OCI-LY3 (cell line): ENCODE measurements around the gene RNU4-1.

Experiments used
- H2AFZ ChIP-seq: fragments of 200-600, 300-600 bp; shearing (Covaris generic); 2 replicates; pipeline ENCODE4 v1.6.0; 2014; ENCODE audit warnings: antibody characterized with exemption, low read depth, low read length
- H3K27ac ChIP-seq: fragments of 200-600, 300-600 bp; sonication (generic); 2 replicates; pipeline ENCODE4 v1.5.1; 2014; ENCODE audit warnings: mild to moderate bottlenecking, low read length, moderate library complexity, mixed read lengths
- H3K27me3 ChIP-seq: fragments of 200-600, 300-600 bp; sonication (generic); 2 replicates; pipeline ENCODE4 v1.6.1; 2014; ENCODE audit warnings: low read depth, low read length, mixed read lengths
- H3K36me3 ChIP-seq: fragments of 200-600, 300-600 bp; sonication (generic); replicated peaks from 2 replicates; pipeline ENCODE3; 2014; ENCODE audit warnings: low read depth, low read length, mixed read lengths
- H3K4me1 ChIP-seq: fragments of 300-600, 200-600 bp; sonication (generic); 2 replicates; pipeline ENCODE4 v1.6.1; 2014; ENCODE audit warnings: low read length, mixed read lengths
- H3K4me2 ChIP-seq: fragments of 200-600, 300-600 bp; sonication (generic); 2 replicates; pipeline ENCODE4 v1.6.1; 2014; ENCODE audit warnings: low read length, mixed read lengths
- H3K4me3 ChIP-seq: fragments of 300-600, 200-600 bp; sonication (generic); 2 replicates; pipeline ENCODE4 v1.5.1; 2014; ENCODE audit warnings: antibody characterized with exemption, mild to moderate bottlenecking, low read length, moderate library complexity
- H3K79me2 ChIP-seq: fragments of 300-600, 200-600 bp; shearing (Covaris generic); 2 replicates; pipeline ENCODE4 v1.6.1; 2014; ENCODE audit warnings: mild to moderate bottlenecking, low read length, mixed read lengths
- H3K9ac ChIP-seq: fragments of 300-600, 200-600 bp; shearing (Covaris generic); 2 replicates; pipeline ENCODE4 v1.6.0; 2014; ENCODE audit warnings: mild to moderate bottlenecking, low read length, moderate library complexity
- H3K9me3 ChIP-seq: fragments of 200-600, 300-600 bp; shearing (Covaris generic); 2 replicates; pipeline ENCODE4 v1.6.1; 2014; ENCODE audit warnings: low read length, mixed read lengths; ENCODE audit not compliant: insufficient read depth
- H4K20me1 ChIP-seq: fragments of 200-600, 300-600 bp; sonication (generic); 2 replicates; pipeline ENCODE4 v1.6.1; 2016; ENCODE audit warnings: low read length, mixed read lengths; ENCODE audit not compliant: insufficient read depth
- EZH2phosphoT487 ChIP-seq: fragments of 200-600 bp; shearing (Covaris generic); IDR thresholded peaks from 2 replicates; pipeline ENCODE4 v1.6.1; 2018; ENCODE audit warnings: antibody characterized with exemption, mixed run types, low read depth
- TF ChIP-seq, protein P1 (sequence below): fragments of 200-600, 300-600 bp; sonication (generic); IDR thresholded peaks from 2 replicates; pipeline ENCODE4 v1.5.1; 2014; ENCODE audit warnings: antibody characterized with exemption, low read length, low read depth

Gene RNU4-1

DNA sequence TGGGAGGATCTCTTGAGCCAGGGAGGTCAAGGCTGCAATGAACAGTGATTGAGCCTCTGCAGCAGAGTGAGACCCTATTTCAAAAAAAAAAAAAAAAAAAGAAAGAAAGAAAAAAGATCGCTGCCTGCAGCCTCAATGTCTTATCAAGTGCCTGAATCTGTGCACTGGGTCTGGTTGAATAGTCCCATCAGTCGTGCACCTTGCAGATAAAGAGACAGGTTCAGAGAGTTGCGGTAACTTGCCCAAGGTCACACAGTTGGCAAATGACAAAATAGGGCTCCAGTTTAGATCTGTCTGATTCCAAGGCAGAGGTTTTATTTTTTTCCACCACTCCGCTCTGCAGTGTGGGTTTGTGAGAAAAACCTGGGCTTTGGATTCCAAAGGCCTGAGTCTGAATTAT, 35.2 kb upstream of the RNU4-1 start:
- H3K9me3 ChIP-seq: no peaks in the 10 kb centered on the region
- no peaks in the 10 kb centered on the region for H3K79me2 ChIP-seq
- H2AFZ ChIP-seq: no peak overlapping the region
- TF ChIP-seq, protein P1, sequence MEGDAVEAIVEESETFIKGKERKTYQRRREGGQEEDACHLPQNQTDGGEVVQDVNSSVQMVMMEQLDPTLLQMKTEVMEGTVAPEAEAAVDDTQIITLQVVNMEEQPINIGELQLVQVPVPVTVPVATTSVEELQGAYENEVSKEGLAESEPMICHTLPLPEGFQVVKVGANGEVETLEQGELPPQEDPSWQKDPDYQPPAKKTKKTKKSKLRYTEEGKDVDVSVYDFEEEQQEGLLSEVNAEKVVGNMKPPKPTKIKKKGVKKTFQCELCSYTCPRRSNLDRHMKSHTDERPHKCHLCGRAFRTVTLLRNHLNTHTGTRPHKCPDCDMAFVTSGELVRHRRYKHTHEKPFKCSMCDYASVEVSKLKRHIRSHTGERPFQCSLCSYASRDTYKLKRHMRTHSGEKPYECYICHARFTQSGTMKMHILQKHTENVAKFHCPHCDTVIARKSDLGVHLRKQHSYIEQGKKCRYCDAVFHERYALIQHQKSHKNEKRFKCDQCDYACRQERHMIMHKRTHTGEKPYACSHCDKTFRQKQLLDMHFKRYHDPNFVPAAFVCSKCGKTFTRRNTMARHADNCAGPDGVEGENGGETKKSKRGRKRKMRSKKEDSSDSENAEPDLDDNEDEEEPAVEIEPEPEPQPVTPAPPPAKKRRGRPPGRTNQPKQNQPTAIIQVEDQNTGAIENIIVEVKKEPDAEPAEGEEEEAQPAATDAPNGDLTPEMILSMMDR: no peak
- TF ChIP-seq EZH2phosphoT487: no peak
- H3K36me3 ChIP-seq: no peaks in the 10 kb centered on the region
- H3K4me2 ChIP-seq: no peak overlapping the region
- H3K4me1 ChIP-seq: no peaks in the 10 kb centered on the region
- no peak overlapping the region for H3K27ac ChIP-seq
- no peak overlapping the region for H3K9ac ChIP-seq
- H4K20me1 ChIP-seq: no peaks in the 10 kb centered on the region
- no peak overlapping the region for H3K4me3 ChIP-seq
- H3K27me3 ChIP-seq: no peaks in the 10 kb centered on the region

DNA sequence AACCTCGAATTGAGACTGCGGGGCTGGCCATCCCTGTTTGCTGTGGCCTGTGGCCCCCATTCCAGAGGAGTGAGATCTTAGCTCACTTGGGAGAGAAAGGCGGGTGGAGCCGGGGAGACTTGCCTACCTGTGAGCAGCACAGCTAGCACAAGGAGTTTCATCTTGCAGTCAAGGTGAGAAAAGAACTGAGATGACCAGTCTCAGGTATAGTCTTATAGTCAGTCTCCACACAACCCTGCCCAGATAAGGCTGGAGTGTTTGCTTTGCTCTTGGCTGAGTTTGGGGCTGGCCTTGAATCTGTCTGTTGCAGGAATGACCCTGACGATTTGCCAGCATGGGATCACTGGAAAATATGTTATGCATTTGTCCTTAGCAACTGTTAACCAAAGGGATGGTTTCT, 34.6 kb upstream of the RNU4-1 start, which contains the start of gene PLA2G1B:
PLA2G1B (minus strand) TSS at position 187 of the 400 bp plus-strand sequence; CDS start at position 161, 26 bp downstream.
- no peak within 1 kb of the TSS for H3K27ac ChIP-seq
- H3K4me3 ChIP-seq: no peak within 1 kb of the TSS

DNA sequence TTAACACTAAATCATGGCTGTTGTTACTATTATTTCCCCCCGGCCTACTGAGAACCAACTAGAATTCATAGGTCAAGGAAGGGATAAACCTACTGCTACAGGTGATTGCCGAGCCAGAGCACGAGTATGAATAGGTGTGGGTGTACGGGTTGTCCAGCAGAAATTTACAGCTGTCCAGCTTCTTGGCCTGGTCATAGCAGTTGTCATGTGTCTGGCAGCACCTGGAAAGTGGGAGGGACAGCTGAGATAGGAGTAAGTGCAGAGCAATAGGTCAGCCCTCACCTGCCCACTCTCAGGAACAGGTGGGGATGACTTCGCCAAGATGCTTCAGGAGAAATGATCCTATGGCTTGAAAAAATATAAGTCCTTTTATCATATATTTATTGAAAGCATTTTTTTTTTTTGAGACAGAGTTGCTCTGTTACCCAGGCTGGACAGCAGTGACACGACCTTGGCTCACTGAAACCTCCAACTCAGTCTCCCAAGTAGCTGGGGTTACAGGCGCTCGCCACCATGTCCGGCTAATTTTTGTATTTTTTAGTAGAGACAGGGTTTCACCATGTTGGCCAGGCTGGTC, 31.9 kb upstream of the RNU4-1 start:
- Histone ChIP-seq H3K27ac (no peak overlapping the region), H4K20me1 (no peaks in the 10 kb centered on the region), H3K4me3 (peak overlapping the region; percentile 97), H3K9ac (peak overlapping the region; percentile 66; the same call in 1 of the 2 replicates), H3K4me1 (no peaks in the 10 kb centered on the region), H3K4me2 (peak overlapping the region; percentile 99), H3K79me2 (no peaks in the 10 kb centered on the region), H3K9me3 (no peaks in the 10 kb centered on the region), H2AFZ (no peak overlapping the region), H3K27me3 (no peaks in the 10 kb centered on the region), H3K36me3 (no peaks in the 10 kb centered on the region)
- TF ChIP-seq, protein P1: no peak
- no peak for TF ChIP-seq EZH2phosphoT487

More for the DNA sequence above, 34.6 kb upstream of the RNU4-1 start, which contains the start of gene PLA2G1B:
- TF ChIP-seq, protein P1: no peak
- no peak for TF ChIP-seq EZH2phosphoT487
- Histone ChIP-seq H3K9me3 (no peaks in the 10 kb centered on the region), H3K27me3 (no peaks in the 10 kb centered on the region), H3K4me1 (no peaks in the 10 kb centered on the region), H3K9ac (no peak within 1 kb of the TSS), H4K20me1 (no peaks in the 10 kb centered on the region), H3K79me2 (no peaks in the 10 kb centered on the region), H3K4me2 (no peak within 1 kb of the TSS), H2AFZ (no peak within 1 kb of the TSS), H3K36me3 (no peaks in the 10 kb centered on the region)

DNA sequence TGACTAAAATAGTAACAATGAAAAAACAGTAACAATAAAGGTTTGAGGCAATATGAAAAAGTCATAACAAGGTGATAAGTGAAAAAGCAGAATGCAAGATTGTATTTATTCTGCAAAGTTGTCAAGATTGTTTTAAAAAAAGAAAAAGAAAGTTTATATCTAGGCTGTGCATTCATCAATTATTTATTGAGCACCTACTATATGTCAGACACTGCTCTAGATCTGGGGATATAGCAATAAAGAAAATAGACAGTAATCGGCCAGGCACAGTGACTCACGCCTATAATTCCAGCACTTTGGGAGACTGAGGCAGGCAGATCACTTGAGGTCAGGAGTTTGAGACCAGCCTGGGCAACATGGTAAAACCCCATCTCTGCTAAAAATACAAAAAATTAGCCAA, 30.7 kb upstream of the RNU4-1 start:
- Histone ChIP-seq H3K4me3 (no peak overlapping the region), H3K9ac (no peak overlapping the region), H3K4me2 (no peak overlapping the region), H4K20me1 (no peaks in the 10 kb centered on the region), H3K4me1 (no peaks in the 10 kb centered on the region), H3K9me3 (no peaks in the 10 kb centered on the region), H3K36me3 (no peaks in the 10 kb centered on the region), H3K27ac (no peak overlapping the region), H3K27me3 (no peaks in the 10 kb centered on the region), H2AFZ (no peak overlapping the region), H3K79me2 (no peaks in the 10 kb centered on the region)
- TF ChIP-seq, protein P1: no peak
- TF ChIP-seq EZH2phosphoT487: no peak
